Measurements from ENCODE around the gene ZDHHC8. TPM values are rescaled to one million over a fixed set of nuclear protein-coding genes. Genes with fewer than 3 reads are reported as not detected.

ZDHHC8 gene
- polyA plus RNA-seq, 1 donor (not counting 4 experiments of a cell fraction or from before 2014, with no cell fraction given) = 16.0 TPM

GRCh38 chr22:20106205-20106848 lies 25.3 kb upstream of the ZDHHC8 start:
- Histone ChIP-seq H3K27me3 (ENCODE audit: control insufficient read depth, extremely low read depth, insufficient read depth, low read length) (no peaks in the 10 kb centered on the region), H3K9me1 (ENCODE audit: control insufficient read depth, extremely low read depth, insufficient read depth, low read length) (no peaks in the 10 kb centered on the region), H4K20me1 (ENCODE audit: control insufficient read depth, extremely low read depth, insufficient read depth, low read length) (no peaks in the 10 kb centered on the region), H3K79me2 (ENCODE audit: control insufficient read depth, insufficient read depth, low read length) (peaks cover 29% of the 10 kb centered on the region), H3K36me3 (ENCODE audit: control insufficient read depth in 2 of 2, extremely low read depth in 1 of 2, insufficient read depth in 2 of 2, low read length in 2 of 2) (peaks cover 54 to 65% of the 10 kb centered on the region in 2 experiments), H3K9ac (ENCODE audit: control insufficient read depth, extremely low read depth, insufficient read depth, low read length) (no peak overlapping the region), H3K4me3 (ENCODE audit: control insufficient read depth in 2 of 3, extremely low read depth in 1 of 3, insufficient read depth in 2 of 3, low read depth in 1 of 3, low read length in 3 of 3) (no peak overlapping the region), H3K4me1 (ENCODE audit: control insufficient read depth, extremely low read depth, insufficient read depth, low read length) (no peaks in the 10 kb centered on the region), H3K4me2 (ENCODE audit: control insufficient read depth, extremely low read depth, insufficient read depth, low read depth, low read length) (no peak overlapping the region), H3K27ac (ENCODE audit: control insufficient read depth, insufficient read depth, low read length) (no peak overlapping the region), H2AFZ (ENCODE audit: control insufficient read depth, low read length) (no peak overlapping the region), H3K9me3 (ENCODE audit: control insufficient read depth, low read depth, low read length) (no peaks in the 10 kb centered on the region)
- FAIRE-seq (no peak), DNase-seq (ENCODE audit: low read depth, low spot score) (no peak)
- dilution Hi-C loops (cut with MboI; ENCODE audit: extremely low pct_ligation_motif_present, low sequenced_read_pairs) = no loop called here
- no peak for TF ChIP-seq CTCF (optimal IDR thresholded peaks at IDR 0.05 in 1 of 3, IDR thresholded peaks at IDR 0.05 in 1 of 3, conservative IDR thresholded peaks at IDR 0.05 in 1 of 3; ENCODE audit: extremely low read depth in 1 of 3, insufficient read depth in 2 of 3, low read length in 3 of 3)
- TF ChIP-seq EZH2 (IDR thresholded peaks at IDR 0.05; ENCODE audit: low read length) = no peak

GRCh38 chr22:20106849-20107237 lies 24.8 kb upstream of the ZDHHC8 start:
- Histone ChIP-seq H4K20me1 (ENCODE audit: control insufficient read depth, extremely low read depth, insufficient read depth, low read length) (no peaks in the 10 kb centered on the region), H3K27ac (ENCODE audit: control insufficient read depth, insufficient read depth, low read length) (no peak overlapping the region), H3K9me3 (ENCODE audit: control insufficient read depth, low read depth, low read length) (no peaks in the 10 kb centered on the region), H3K79me2 (ENCODE audit: control insufficient read depth, insufficient read depth, low read length) (peaks cover 25% of the 10 kb centered on the region), H3K4me3 (ENCODE audit: control insufficient read depth in 2 of 3, extremely low read depth in 1 of 3, insufficient read depth in 2 of 3, low read depth in 1 of 3, low read length in 3 of 3) (no peak overlapping the region), H3K27me3 (ENCODE audit: control insufficient read depth, extremely low read depth, insufficient read depth, low read length) (no peaks in the 10 kb centered on the region), H3K4me1 (ENCODE audit: control insufficient read depth, extremely low read depth, insufficient read depth, low read length) (no peaks in the 10 kb centered on the region), H3K36me3 (ENCODE audit: control insufficient read depth in 2 of 2, extremely low read depth in 1 of 2, insufficient read depth in 2 of 2, low read length in 2 of 2) (peaks cover 54 to 66% of the 10 kb centered on the region in 2 experiments), H3K9me1 (ENCODE audit: control insufficient read depth, extremely low read depth, insufficient read depth, low read length) (no peaks in the 10 kb centered on the region), H2AFZ (ENCODE audit: control insufficient read depth, low read length) (no peak overlapping the region), H3K9ac (ENCODE audit: control insufficient read depth, extremely low read depth, insufficient read depth, low read length) (no peak overlapping the region), H3K4me2 (ENCODE audit: control insufficient read depth, extremely low read depth, insufficient read depth, low read depth, low read length) (no peak overlapping the region)
- TF ChIP-seq CTCF (optimal IDR thresholded peaks at IDR 0.05 in 1 of 3, IDR thresholded peaks at IDR 0.05 in 1 of 3, conservative IDR thresholded peaks at IDR 0.05 in 1 of 3; ENCODE audit: extremely low read depth in 1 of 3, insufficient read depth in 2 of 3, low read length in 3 of 3) (no peak), EZH2 (IDR thresholded peaks at IDR 0.05; ENCODE audit: low read length) (no peak)
- DNase-seq (ENCODE audit: low read depth, low spot score) (no peak), FAIRE-seq (no peak)
- dilution Hi-C loops (cut with MboI; ENCODE audit: extremely low pct_ligation_motif_present, low sequenced_read_pairs) = no loop called here
